ENCODE results near the gene CDHR2. TPM values are rescaled to one million over a fixed set of nuclear protein-coding genes. Genes with fewer than 3 reads are reported as not detected.
A peak's percentile ranks its signal among the peaks of the same experiment; 100 is the strongest.

The CDHR2 gene
- total and polyA plus RNA-seq, 2 of the 13 experiments (the other 11 are each of a cell fraction or from before 2014, with no cell fraction given), result 17.9 to 20.9 TPM

GRCh38 chr5:176536902-176537553 lies 12.1 kb upstream of the CDHR2 start, which contains the start of gene RNF44:
TSS of gene RNF44 (minus strand) at chr5:176537402. CDS start at chr5:176532472, 4,930 bp downstream.
- Histone ChIP-seq H3K4me1 (ENCODE audit: insufficient read depth, low read length) (peaks cover 63% of the 10 kb centered on the region), H3K79me2 (ENCODE audit: insufficient read depth, low read length) (peaks cover 40% of the 10 kb centered on the region), H3K27me3 (ENCODE audit: control insufficient read depth in 1 of 2, insufficient read depth in 2 of 2, low read length in 2 of 2) (no peaks in the 10 kb centered on the region; a peak in 1 of 5 replicates), H3K4me3 (replicated peaks in 1 of 3; ENCODE audit: insufficient read depth in 1 of 3, low read depth in 2 of 3, low read length in 3 of 3) (peak within 1 kb of the TSS; percentile 90 to 98 (median 97)), H3K9me3 (ENCODE audit: low read length) (no peaks in the 10 kb centered on the region), H3K27ac (ENCODE audit: extremely low read length, insufficient read depth, low read length) (peak within 1 kb of the TSS; percentile 95), H4K20me1 (ENCODE audit: insufficient read depth, low read length) (peaks cover 28% of the 10 kb centered on the region), H2AFZ (ENCODE audit: low read length) (no peak within 1 kb of the TSS), H3K4me2 (ENCODE audit: low read depth, low read length) (peak within 1 kb of the TSS; percentile 94), H3K9ac (ENCODE audit: insufficient read depth, low read depth, low read length) (peak within 1 kb of the TSS; percentile 91), H3K36me3 (replicated peaks in 1 of 2; ENCODE audit: control insufficient read depth in 1 of 2, insufficient read depth in 2 of 2, low read length in 2 of 2) (peaks cover 2 to 17% of the 10 kb centered on the region in 2 experiments; a peak in 3 of 5 replicates)
- in situ Hi-C loops (cut with HindIII; ENCODE audit: extremely low pct_ligation_motif_present, low pct_unique_long_range_greater_than_20kb) (loop anchor here (5.0 to 25.0 kb wide), 2 partner anchors 120 to 825 kb away; partner anchors contain the start of genes CLTB, LMAN2 and RGS14), intact Hi-C loops (cut with micrococcal nuclease; ENCODE audit: unreplicated experiment) (no loop called here)
- ATAC-seq (peak; percentile 58), DNase-seq (ENCODE audit: low spot score) (peak; percentile 94), FAIRE-seq (peak; percentile 56)
- no TSS peak for BruUV-seq (replicated peaks)
- CTCF ChIA-PET (ENCODE audit: low intra/inter-chr PET ratio, low total read pairs), result no interaction called here
- 2% methylated on average over 12 of the region's 63 CpGs for WGBS (ENCODE audit: low lambda C conversion rate)
- POLR2A ChIA-PET, result interaction anchor here (0.7 to 7.9 kb wide), 21 partner anchors 10 to 697 kb away, joined by 3 to 212 read pairs (median 4); partner anchors contain the start of genes CDHR2, CLTB, FAF2 and FGFR4
- TF ChIP-seq U2AF1 (optimal IDR thresholded peaks at IDR 0.05; ENCODE audit: low read depth, low read length) (no peak), ZNF326 (CRISPR knock-in tag; IDR thresholded peaks at IDR 0.05; ENCODE audit: borderline replicate concordance) (no peak), ZNF143 (CRISPR knock-in tag; IDR thresholded peaks at IDR 0.05) (no peak), ZBTB43 (CRISPR knock-in tag; conservative IDR thresholded peaks at IDR 0.05) (no peak), AKAP8 (CRISPR knock-in tag; IDR thresholded peaks at IDR 0.05) (0 out of 2 replicates have a peak, but pooled peaks have one; percentile 48), MBNL3 (CRISPR knock-in tag; conservative IDR thresholded peaks at IDR 0.05) (no peak), JDP2 (CRISPR knock-in tag; IDR thresholded peaks at IDR 0.05; ENCODE audit: borderline replicate concordance) (no peak), ZKSCAN8 (CRISPR knock-in tag; IDR thresholded peaks at IDR 0.05; ENCODE audit: borderline replicate concordance) (0 out of 2 replicates have a peak, but pooled peaks have one; percentile 55), ZNF569 (CRISPR knock-in tag; IDR thresholded peaks at IDR 0.05; ENCODE audit: borderline replicate concordance) (no peak), AHR (CRISPR knock-in tag; IDR thresholded peaks at IDR 0.05) (0 out of 2 replicates have a peak, but pooled peaks have one; percentile 41), ZNF605 (CRISPR knock-in tag; IDR thresholded peaks at IDR 0.05) (no peak), ZNF710 (CRISPR knock-in tag; IDR thresholded peaks at IDR 0.05; ENCODE audit: borderline replicate concordance) (0 out of 2 replicates have a peak, but pooled peaks have one; percentile 31), JUND (CRISPR knock-in tag; IDR thresholded peaks at IDR 0.05) (no peak), ZNF841 (CRISPR knock-in tag; IDR thresholded peaks at IDR 0.05; ENCODE audit: borderline replicate concordance) (no peak), SKI (IDR thresholded peaks at IDR 0.05; ENCODE audit: partially characterized antibody) (peak; percentile 51), MXD4 (CRISPR knock-in tag; IDR thresholded peaks at IDR 0.05) (0 out of 2 replicates have a peak, but pooled peaks have one; percentile 54), ZNF768 (CRISPR knock-in tag; IDR thresholded peaks at IDR 0.05) (no peak; the same call in 1 of the 2 replicates), KDM5A (IDR thresholded peaks at IDR 0.05; ENCODE audit: borderline replicate concordance, low read length) (no peak; the same call in 1 of the 2 replicates), NR2C2 (CRISPR knock-in tag; IDR thresholded peaks at IDR 0.05; ENCODE audit: borderline replicate concordance) (no peak)

All from HepG2 (cell line).